Germinal center (tissue), 1 donor: ENCODE data around the gene ADGRA3.

Experiments
- DNase-seq: peaks from one replicate; pipeline ENCODE4 v3.0.0; 2012; ENCODE audit warnings: mixed read lengths, low spot score

ADGRA3 gene

DNA sequence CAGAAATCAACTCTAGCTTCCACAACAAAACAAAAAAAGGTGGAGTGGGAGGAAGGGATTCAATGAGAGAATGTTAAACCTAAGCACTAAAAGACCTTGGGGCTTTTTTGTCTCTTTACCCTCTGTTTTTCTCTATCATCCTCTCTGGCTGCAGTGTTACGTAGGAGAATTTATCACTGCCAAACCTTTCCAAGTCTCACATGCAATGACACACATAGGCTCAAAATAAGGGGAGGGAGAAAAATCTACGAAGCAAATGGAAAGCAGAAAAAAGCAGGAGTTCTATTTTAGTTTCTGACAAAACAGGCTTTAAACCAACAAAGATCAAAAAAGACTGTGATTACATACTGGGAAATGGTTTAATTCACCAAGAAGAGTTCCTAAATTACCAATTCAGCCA is 152.1 kb downstream of the ADGRA3 start:
- DNase-seq = no peak

DNA sequence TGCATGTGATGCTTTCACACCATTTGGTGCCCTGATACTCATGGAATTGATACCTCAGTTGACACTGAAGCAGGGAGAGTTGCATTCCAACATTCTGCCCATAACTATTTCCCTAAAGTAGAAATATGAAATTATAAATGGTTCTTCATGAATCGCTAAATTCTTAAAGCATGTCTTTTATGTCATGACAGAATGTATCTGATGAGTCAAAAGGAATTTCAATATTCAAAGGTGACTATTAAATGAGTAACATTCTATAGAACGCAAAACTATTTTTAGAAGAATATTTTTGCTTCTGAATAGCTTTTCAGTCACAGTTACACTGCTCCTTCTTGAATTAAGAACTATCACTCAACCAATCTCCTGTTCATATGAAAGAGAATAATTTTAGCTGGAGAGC is 152.8 kb downstream of the ADGRA3 start:
- DNase-seq = no peak

DNA sequence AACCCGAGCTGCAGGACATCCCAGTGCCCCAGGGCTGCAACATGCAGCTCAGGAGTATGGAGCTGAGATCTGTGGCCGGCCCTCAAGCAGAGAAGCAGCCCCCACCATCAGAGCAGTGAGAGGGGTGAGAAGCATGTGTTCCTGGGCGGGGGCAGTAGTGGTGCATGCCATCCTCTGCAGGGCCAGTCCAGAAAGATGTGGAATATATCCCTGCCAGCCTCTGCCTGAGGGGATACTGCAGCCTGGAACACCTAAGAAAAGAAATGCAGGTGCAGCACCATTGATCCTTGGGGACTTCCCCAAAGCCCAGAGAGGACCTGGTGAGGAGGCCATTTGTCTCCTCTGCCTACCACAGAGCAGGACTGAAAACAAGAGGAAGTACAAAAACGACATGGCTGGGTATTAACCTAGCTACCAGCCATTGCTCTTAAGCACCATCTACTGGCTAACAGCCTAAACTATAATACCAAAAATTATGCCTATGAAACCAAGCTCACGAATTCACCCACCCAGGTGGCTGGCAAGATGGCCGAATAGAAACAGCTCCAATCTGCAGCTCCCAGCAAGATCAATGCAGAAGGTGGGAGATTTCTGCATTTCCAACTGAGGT is 158.8 kb downstream of the ADGRA3 start:
- no peak for DNase-seq

DNA sequence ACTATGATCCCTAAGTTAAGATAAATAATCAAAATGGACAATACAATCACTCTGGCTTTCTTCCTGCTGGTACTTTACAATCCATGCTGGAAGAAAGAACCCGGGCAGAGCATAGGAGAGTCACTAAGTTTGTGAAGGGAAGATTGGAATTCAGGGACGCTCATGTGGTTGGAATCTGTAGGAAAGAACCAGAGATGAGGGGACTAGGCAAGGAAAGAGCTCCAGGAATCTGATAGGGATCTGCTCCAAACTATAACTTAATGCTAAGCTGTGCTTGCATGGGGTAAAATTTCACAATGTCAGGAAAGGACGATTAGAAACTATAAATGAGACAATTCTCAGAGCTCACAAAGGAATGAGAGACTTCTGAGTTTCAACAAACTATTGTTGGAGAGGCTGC is 167.5 kb downstream of the ADGRA3 start:
- no peak for DNase-seq

DNA sequence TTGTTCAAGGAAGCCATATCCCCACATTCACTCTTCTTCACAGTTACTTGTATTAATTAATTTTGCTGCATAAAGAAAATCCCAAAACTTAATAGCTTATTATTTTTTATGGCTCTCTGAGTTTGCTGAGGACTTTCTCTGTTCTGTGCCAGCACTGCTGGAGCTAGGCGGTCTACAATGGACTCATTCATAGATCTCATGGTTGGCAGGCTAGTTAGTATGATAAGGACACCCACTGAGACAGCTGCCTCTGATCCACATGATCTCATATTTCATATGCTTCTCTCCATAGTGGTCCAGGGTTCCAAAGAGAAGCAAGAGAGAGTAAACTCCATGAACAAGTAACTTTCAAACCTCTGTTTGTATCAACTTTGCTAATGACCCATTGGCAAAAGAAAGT is 170.2 kb downstream of the ADGRA3 start:
- no peak for DNase-seq

DNA sequence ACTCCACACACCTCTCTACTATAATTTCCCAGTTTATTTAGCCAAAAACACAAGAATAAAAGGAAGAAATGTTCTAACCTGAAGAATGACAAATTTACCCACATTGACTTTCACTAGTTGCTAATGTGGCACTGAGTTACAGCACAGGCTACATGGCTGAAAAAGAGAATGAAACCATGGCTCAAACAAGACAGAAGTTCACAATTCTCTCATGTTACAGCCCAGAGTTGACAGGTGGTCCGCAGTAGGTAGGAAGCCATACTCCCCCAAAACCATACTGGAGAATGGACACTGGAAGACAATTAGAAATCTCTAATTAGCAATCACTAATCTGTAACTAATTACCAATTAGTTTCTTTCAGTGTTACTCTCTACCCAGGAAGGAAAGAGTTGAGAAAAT is 170.8 kb downstream of the ADGRA3 start:
- DNase-seq = no peak

DNA sequence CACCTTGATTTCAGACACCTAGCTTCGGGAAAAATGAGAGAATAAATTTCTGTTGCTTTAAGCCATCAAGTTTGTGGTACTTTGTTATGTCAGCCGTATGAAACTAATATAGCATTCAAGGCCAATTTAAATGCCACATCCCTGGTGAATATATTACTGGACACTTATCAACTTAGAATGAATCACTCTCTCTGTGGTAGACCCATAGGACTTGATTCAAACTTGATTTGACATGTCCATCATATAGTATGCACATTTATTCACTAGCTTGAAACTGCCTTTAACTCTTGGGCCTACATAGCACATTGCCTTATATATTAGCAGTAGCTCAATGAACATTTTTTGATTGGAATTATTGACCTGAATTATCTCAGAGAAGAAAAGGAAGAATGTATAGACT is 172.3 kb downstream of the ADGRA3 start:
- no peak for DNase-seq

DNA sequence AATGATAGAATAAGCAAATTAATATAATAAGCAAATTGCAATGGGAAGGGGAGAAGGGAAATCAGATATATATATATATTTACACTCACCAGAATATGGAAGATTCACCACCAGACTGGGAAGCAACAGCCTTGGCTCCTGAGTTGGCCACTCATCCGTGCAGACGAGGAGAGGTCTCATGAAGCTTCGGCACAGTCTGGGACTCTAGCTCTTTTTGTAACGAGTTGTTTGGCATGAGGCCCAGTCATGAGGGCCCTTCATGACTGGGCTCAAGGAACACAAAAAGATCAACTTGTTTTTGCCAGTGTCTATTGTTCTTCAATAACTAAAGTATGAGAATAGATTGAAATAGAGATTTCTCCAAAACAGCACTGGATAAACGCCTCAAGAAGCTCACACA is 176.4 kb downstream of the ADGRA3 start:
- DNase-seq = no peak

DNA sequence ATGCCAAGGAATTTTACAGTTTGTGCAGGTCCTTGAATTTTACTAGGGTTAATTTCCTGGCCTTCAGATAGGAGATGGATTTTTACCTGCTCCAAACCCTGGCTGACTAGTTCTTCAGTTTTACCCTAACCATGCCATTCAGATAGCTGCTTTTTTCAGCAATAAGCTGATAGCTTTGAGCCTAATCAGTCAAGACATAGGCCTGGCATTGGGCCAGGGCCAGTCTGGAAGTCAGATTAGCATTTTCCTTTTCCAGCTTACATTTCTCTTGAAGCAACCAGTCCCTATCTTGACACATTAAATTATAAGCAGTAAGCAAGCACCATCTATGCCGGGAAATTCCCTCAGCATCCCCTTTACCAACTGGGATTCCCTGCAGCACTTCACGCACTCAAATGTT is 177.1 kb downstream of the ADGRA3 start:
- DNase-seq = no peak
